G401 (cell line): Measurements from ENCODE around the gene SIGLEC8. TPM values are rescaled to one million over a fixed set of nuclear protein-coding genes. Genes with fewer than 3 reads are reported as not detected.
"Not testable (repeated sequence)": the region's sequence is repeated elsewhere in the genome, so short reads cannot be mapped to it uniquely, and the experiment has no call there.

Source experiments
- DNase-seq: peaks from one replicate; pipeline ENCODE4 v3.0.0-alpha.2; 2015; ENCODE audit warnings: low spot score
- in situ Hi-C: cut with HindIII; loops from 2 replicates; pipeline ENCODE4 v1.10.0; 2016; ENCODE audit warnings: low sequenced_read_pairs, mixed read lengths
- total RNA-seq: library from RNA; depleted of rRNA; stranded (reverse); fragments of >200 nt; shearing (Covaris generic); gene quantifications from 2 replicates; pipeline ENCODE4 v1.2.3, GENCODE V29; 2014

Gene SIGLEC8
- total RNA-seq, 1 experiment from 2014 or later: not detected

DNA sequence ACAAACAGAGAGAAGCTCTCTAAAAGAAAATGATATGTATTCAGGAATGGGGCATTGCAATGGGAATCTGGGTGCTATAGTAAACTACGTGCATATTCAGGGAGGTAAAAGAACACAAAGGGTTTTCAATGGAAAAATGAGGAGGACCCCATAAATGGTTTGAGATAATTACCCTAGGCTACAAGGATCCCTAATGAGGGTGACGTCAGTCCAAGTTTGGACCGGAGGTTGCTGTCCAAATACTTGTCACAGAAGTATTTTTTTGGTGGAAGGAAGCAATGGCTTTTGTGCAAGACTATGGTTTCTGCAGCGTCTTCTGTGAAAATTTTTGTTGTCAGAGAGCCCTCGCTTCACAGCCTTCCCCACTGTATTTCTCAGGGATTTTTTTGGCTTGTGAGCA lies 19.1 kb upstream of the SIGLEC8 start:
- in situ Hi-C loops: no loop called here
- DNase-seq: no peak

DNA sequence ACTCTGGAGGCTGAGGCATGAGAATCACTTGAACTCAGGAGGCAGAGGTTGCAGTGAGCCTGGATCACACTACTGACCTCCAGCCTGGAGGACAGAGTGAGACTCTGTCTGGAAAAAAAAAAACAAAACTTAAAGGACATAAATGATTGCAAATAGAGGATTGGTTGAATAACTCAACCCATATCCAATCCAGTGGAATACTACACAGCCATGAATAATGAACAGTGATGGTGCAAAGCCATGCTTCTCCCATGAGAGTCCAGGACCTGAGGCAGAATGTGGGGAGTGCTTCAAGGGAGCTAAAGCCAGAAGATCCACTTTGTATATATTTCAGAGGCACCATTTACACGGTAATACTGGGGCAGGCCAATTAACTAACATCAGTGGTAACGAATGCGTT lies 17.9 kb upstream of the SIGLEC8 start:
- DNase-seq: no peak
- in situ Hi-C loops: no loop called here

DNA sequence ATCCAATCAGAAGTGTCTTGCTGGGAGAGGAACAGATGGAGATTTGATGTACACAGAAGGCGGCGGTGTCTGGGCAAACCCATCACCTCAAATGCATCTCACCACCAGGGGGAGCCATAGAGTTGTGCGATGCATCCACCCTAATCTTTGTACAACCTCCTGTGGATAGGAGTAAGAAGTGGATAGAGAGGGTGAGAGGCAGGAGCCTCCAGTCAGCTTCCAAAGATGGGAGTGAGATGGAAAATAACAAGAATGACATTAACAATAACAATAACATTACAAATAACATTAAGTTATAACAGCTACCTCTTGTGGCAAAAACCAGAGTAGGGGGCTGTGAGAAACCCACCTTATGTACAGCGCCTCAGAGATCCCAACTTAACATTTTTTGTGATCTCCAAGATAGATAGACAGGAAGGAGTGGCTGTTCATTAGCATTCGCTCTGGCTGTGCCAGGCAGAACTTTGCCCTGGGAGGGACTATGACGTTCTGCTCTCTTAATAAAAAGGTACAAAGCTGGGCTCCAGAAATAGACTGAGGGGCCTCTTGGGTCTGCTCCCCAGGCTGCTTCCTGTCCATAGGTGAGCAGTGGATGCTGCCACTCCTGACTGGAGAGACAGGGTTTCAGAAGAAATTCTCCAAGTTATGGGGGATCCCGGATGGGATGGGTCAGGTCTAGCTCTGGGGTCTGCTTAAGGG lies 14.9 kb upstream of the SIGLEC8 start:
- DNase-seq: peak; percentile 30
- in situ Hi-C loops: no loop called here

DNA sequence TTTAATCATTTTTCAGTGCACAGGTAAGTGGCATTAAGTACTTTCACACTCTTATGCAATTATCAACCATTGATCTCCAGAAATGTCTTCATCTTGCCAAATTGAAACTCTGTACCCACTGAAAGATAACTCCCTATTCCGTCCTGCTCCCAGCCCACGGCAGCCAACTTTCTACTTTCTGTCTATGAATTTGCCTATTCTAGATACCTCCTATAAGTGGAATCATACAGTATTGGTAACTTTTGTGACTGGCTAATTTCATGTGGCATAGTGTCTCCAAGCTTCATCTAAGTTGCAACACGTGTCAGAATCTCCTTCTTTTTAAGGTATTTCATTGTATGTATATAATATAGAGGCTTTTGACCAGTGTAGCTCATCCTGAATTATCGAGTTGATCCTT lies 14.4 kb upstream of the SIGLEC8 start:
- in situ Hi-C loops: no loop called here
- no peak for DNase-seq

DNA sequence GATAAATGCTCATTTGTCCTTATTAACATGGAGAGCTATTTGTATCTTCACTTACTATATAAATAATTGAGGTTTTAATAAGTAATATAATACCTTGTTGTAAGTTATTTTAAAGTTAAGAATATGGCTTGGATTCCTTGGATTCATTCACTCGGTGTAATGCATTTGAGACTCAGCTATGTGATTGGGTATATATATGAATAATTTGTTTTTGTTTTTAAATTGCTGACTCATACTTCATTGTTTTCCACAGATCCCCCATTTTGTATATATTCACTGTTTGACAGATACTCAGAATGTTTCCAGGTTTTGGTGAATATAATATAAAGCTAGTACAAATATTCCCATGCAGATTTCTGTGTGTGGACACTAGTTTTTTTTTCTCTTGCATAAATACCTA lies 13.3 kb upstream of the SIGLEC8 start:
- in situ Hi-C loops: no loop called here
- DNase-seq: no peak

DNA sequence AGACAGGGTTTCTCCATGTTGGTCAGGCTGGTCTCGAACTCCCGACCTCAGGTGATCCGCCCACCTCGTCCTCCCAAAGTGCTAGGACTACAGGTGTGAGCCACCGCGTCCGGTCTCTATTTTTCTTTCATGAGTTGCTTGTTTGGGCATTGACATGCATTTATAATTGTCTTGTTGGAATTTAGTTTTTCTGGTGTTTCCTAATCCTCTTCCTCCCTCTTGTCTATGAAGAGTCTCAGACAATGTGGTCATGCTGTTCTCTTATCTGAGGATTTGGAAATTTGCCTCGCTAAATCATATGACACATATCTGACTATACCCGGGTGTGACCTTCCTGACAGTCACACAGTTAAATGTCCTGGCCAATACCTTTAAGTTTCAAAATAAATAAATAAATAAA lies 12.7 kb upstream of the SIGLEC8 start:
- no peak for DNase-seq
- in situ Hi-C loops: no loop called here

DNA sequence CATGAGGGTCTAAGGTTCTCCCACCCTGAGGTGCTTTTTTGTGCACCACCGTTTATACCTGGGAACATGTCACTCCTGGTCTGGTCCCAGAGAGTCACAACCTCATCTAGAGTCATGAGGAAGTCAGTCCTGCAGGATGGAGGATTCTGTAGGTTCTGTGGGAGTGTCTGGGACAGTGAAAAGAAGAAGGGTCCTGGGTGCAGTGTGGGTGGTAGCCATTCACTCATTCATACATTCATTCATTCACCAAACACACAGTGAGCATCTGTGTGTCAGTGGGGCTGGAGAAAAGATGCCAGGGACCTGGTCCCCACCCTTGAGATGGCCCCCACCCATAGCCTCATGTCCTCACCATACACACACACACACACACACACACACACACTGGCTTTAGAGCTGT lies 11.4 kb upstream of the SIGLEC8 start:
- in situ Hi-C loops: no loop called here
- DNase-seq: no peak

DNA sequence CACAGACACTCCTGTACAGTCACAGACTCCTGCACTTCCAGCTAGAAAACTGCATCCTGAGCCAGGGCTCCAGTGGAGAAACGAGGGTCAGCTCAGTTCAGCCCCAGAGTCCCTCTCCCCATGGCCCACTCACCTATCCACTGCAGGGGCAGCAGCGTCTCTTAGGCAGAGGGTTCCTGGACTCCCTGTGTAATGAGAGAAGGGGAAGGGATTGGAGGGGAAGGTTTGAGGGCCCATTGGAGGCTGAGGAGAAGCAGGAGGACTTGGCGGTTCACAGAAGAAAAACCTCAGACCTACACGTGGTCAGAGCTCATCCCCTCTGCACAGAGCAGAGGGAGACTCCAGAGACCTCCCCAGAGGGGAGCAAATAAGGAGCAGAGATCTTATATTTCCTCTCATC lies 10.9 kb upstream of the SIGLEC8 start:
- in situ Hi-C loops: no loop called here
- no peak for DNase-seq

DNA sequence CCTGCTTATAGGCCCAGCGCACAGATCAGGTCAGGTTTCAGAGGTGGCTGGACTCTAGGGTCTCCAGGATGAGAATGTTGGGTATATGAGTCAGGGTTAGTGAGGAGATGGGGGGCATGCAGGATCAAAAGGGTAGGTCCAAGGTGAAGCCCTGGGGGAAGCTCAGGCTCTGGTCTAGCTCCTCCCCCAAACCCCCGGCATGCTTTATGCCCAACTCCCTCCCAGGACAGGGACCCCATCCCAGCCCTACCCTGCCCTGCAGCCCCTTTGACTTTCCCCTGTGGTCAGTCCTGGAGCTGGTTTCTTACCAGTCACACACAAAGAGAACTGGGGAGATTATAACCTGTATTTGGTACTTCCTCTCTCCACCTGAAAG lies 10.3 kb upstream of the SIGLEC8 start:
- DNase-seq: no peak
- in situ Hi-C loops: no loop called here

DNA sequence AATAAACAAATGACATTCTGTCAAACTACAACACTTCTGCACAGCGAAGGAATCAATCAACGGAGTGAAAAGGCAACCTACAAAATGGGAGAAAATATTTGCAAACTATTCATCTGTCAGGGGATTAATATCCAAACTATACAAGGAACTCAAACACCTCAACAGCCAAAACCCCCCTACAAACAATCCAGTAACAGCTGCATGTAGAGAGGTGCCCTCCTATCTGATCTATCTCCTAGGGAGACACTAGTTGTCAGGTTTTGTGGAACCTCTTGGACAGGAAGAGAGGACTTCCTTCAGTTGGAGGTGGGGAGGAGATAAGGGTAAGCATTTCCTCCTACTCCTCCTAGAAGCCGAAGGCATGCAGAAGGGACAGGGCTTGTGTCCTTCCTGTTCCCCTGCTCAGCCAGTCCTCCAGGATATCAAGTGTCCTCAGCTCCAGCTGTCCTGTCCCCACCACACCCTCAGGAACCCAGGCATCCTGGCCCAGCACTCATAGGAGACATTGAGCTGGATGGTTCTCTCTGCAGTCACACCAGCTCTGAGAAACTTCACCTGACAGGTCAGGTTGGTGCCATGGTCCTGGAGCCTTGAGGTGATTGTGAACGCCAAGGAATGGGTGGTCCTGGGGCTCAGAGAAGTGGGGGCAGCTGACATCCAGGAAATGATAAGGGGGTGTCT lies 9.8 kb upstream of the SIGLEC8 start:
- in situ Hi-C loops: no loop called here
- no peak for DNase-seq

DNA sequence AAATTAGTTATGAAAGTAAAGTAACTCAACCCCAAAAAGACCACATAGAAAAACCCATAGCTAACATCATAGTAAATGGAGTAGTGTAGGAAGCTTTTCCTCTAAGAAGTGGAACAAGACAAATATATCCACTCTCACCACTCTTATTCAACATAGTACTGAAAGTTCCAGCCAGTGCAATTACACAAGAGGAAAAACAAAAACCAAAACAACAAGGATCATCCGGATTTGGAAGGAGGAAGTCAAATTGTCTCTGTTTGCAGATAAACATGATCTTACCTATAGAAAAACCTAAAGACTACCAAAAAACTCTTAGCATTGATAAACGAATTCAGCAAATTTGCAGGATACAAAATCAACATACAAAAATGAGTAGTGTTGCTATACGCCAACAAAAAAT lies 8.5 kb upstream of the SIGLEC8 start:
- DNase-seq: no peak
- in situ Hi-C loops: no loop called here

DNA sequence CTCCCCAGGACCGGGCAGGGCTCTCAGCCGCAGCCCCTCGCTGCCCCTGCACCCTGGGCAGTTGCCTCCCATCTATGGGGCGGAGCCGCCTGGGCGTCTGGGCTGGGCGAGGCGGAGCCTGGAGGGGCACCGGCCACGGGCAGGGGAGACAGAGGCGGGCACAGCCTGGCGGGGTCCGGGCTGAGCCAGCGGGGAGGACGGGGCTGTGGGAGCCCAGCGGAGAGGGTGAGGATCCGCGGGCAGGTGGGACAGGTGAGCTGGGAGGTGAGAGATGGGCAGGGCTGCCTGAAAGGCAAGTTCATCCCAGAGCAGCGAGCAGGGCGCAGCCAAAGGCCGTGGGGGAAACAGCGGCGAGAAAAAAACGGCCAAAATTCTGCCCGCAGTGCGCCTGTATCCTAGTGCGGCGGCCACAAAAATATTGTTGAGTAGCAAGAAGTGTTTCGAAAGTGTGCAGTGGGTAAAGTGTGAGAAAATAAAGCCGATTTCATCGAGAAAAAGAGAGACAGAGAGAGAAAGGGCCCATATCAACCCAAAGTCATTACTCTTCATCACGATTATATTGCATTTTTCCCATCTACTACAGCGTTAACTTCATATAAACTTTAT lies 5.8 kb upstream of the SIGLEC8 start:
- in situ Hi-C loops, DNase-seq: not testable (repeated sequence)

DNA sequence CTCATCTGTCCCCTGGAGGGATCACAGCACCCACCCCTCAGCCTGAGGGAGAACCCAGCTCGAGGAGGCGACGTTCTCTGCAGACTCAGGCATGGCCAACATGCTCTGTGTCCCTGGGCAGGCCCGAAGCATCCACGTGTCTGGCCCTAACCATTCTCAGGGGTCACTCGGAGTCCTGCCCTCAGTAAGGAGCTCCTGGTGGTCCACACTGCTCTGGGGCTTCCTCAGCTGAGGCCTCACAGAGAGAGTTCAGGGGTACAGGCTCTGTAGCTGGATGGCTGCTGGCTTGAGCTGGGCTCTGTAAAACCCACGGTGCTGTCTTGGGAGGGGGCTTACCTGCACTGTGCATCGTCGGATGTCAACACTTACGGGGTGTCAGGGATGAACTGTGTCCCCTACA lies 4.4 kb upstream of the SIGLEC8 start:
- DNase-seq: no peak
- in situ Hi-C loops: no loop called here

DNA sequence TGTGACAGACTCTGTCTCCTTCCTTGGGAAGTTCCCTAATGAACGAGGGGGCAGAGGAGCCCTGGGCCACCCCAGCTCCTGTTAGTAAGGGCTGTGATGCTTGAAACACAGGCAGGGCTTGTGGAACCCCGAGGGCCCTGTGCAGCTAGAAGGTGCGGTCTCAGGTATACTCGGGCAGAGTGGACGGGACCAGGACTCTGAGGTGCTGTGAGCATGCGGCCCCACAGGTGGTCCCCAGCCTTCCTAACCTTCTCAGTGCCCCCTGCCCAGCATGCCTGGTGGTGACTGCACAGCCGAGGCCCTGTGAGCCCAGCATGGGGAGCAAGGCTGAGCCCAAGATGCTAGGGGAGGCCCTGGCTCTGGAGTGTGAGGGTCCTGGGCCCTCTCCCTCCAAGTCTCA lies 4.0 kb upstream of the SIGLEC8 start:
- in situ Hi-C loops: no loop called here
- no peak for DNase-seq

DNA sequence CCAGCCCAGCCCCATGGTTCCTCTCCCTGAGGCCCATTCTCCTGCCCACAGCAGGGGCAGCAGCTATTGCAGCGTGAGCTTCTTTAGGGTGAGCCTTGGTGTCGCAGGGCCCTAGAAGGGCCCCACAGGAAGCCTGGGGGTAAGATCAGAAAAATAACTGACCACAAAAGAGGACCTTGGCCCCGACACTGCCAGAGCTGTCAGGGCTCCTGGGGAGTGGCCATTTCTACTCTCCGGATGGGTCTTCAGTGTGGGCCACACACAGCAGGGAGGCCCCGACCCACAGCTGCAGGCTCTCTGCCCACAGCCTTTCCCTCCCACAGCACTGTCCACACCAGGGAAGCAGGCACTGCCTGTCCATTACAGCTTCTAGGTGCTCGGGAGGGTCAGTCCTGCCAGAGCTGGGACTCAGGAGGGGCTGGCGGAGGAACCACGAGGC lies 3.5 kb upstream of the SIGLEC8 start:
- DNase-seq: no peak
- in situ Hi-C loops: no loop called here

DNA sequence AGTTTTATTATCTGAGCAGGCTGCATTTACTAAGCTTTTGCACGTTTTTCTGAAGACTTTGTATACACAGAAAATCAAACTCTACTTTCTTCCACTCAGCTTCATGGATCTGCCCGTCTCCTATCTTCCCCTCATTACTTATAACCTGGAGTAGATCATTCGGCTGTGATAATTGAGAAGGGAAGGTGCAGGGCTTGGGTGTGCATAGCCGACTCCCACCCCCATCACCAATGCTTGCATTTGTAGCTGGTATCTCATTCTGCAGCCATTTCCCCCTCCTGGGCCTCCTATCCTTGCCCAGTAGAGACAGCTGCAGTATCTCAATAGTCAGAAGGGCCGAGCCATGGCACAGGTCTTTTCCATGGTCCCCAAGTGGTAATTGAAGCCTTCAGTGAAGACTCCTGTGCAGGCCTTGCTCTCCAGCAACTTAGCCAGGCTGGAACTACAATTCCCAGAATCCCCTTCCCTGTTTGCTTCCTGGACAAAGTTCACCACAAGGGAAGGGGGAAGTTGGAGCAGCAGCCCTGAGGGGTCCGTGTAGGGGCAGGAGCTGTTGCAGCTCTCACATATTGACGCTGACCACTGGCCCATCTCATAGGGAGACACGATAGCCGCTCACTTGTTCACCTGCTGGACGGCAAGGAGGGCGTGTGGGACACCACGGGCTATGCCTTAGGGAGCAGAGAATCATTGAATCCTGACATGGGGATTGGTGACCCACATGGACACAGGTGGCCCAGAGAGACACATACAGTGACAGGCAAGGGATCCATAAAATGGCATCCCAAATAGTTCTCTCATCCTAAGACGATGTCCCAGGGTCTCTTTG lies 2.1 kb upstream of the SIGLEC8 start:
- DNase-seq: no peak
- in situ Hi-C loops: no loop called here

DNA sequence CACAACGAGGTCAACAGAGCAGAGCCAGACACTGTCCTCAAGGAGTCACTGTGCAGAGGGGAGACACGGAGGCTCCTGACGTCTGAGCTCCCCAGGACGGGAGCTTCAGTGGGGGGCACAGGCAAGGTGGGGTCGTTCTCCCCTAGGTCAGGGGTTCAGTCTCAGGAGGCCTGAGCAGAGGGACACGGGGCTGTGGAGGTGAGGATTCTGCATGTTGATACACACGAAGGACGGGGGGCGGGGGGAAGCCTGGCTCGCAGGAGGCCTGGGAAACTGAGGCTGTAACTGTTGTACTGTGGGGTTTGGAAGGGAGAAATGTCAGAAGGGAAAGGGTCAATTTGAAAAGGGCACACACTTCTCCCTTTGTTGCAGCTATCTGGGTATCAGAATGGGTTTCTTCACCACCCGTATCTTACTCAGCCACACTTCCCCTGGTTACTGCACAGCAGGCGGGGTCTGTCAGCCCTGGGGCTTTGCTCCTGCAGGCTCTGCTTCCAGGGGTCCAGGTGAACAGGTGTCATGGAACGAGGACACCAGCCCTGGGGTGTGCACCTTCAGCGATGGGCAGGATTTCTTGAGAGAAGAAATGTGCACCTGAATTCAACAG lies 748 bp upstream of the SIGLEC8 start:
- in situ Hi-C loops: no loop called here
- DNase-seq: no peak

DNA sequence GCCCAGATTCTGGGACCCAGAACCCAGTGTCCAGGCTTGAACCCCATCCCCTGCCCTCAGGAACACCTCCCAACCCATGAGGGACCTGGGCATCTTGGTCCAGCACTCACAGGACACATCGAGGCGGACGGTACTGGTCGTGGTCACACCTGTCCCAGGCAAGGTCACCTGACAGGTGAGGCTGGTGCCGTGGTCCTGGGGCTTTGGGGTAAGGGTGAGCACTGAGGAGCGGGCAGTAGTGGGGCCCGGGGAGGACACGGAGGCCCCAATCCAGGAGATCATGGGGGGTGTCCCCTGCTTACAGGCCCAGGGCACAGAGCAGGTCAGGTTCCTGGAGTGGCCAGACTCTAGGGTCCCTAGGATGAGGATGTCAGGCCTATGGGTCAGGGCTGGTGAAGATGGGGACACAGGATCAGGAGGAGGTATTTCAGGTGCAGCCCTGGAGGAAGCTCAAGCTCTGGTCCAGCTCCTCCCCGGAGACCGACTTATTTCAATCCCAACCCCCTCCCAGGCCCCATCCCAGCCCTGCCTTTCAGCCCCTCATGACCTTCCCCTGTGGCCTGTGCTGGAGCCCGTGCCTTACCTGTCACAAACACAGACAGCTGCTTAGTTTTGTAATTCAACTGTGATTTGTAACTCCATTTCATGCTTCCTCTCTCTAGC lies 772 bp downstream of the SIGLEC8 start:
- in situ Hi-C loops: no loop called here
- DNase-seq: no peak
